Measurements from ENCODE around the gene IGF1. TPM values are rescaled to one million over a fixed set of nuclear protein-coding genes. Genes with fewer than 3 reads are reported as not detected.

IGF1 gene
- total and polyA plus RNA-seq, 9 of the 15 experiments (the other 6 are each of a cell fraction or from before 2014, with no cell fraction given) = 3.7 to 13.9 (median 4.5) TPM

- no peak for FAIRE-seq
- BruUV-seq (replicated peaks) = no TSS peak
- Histone ChIP-seq H3K9ac (ENCODE audit: insufficient read depth in 1 of 2, low read depth in 2 of 2, low read length in 2 of 2) (no peak overlapping the region), H4K20me1 (replicated peaks; ENCODE audit: control insufficient read depth, insufficient read depth, low read length) (no peaks in the 10 kb centered on the region), H3K4me1 (replicated peaks in 1 of 2; ENCODE audit: control insufficient read depth in 2 of 2, insufficient read depth in 2 of 2, low read length in 2 of 2) (peaks cover 3 to 64% of the 10 kb centered on the region in 2 experiments; a peak in 4 of 5 replicates), H2AFZ (ENCODE audit: low read depth, low read length) (peak overlapping the region; percentile 7; the same call in 1 of the 2 replicates), H3K36me3 (ENCODE audit: control insufficient read depth, insufficient read depth, low read length) (no peaks in the 10 kb centered on the region), H3K79me2 (ENCODE audit: control insufficient read depth, insufficient read depth, low read length) (no peaks in the 10 kb centered on the region), H3K9me3 (replicated peaks; ENCODE audit: control insufficient read depth, insufficient read depth, low read depth, low read length) (no peaks in the 10 kb centered on the region), H3K4me2 (ENCODE audit: insufficient read depth, low read length) (no peak overlapping the region), H3K27me3 (ENCODE audit: control insufficient read depth in 2 of 2, insufficient read depth in 2 of 2, low read length in 2 of 2) (no peaks in the 10 kb centered on the region), H3K27ac (ENCODE audit: extremely low read depth, low read depth, low read length) (peak overlapping the region; percentile 37; the same call in 1 of the 3 replicates), H3K4me3 (no peak overlapping the region), H3K9me1 (ENCODE audit: control insufficient read depth, insufficient read depth, low read length) (no peaks in the 10 kb centered on the region)
- POLR2A ChIA-PET = no interaction called here
- intact Hi-C loops (cut with micrococcal nuclease) = no loop called here
- ATAC-seq = no peak
- DNase-seq (ENCODE audit: extremely low read depth in 1 of 4, low spot score in 3 of 4) = no peak
- TF ChIP-seq ATF3 (IDR thresholded peaks at IDR 0.05) (peak; percentile 84), ATF3 (CRISPR knock-in tag; conservative IDR thresholded peaks at IDR 0.05) (no peak), CREB3 (tag; conservative IDR thresholded peaks at IDR 0.05; ENCODE audit: low read depth) (no peak), RBFOX2 (IDR thresholded peaks at IDR 0.05; ENCODE audit: low read depth, low read length) (no peak), CTCF (IDR thresholded peaks at IDR 0.05 in 2 of 3, conservative IDR thresholded peaks at IDR 0.05 in 1 of 3; ENCODE audit: insufficient read depth in 2 of 3, low read depth in 1 of 3, low read length in 3 of 3) (no peak), NR0B1 (IDR thresholded peaks at IDR 0.05; ENCODE audit: partially characterized antibody) (no peak), RB1 (IDR thresholded peaks at IDR 0.05; ENCODE audit: low read depth) (no peak), ATF7 (IDR thresholded peaks at IDR 0.05) (peak; percentile 39; the same call in 1 of the 2 replicates), SOX6 (IDR thresholded peaks at IDR 0.05) (no peak), POLR3A (IDR thresholded peaks at IDR 0.05; ENCODE audit: borderline replicate concordance, extremely low read depth, insufficient read depth, insufficient read length) (no peak), RBM39 (optimal IDR thresholded peaks at IDR 0.05; ENCODE audit: low read depth, low read length) (no peak), ARNT (IDR thresholded peaks at IDR 0.05) (no peak), MEF2A (IDR thresholded peaks at IDR 0.05; ENCODE audit: control insufficient read depth, low read depth, low read length) (peak; percentile 73; the same call in 1 of the 2 replicates)
- in situ Hi-C loops (cut with MboI) = no loop called here
- 57% methylated on average over 1 of the region's 1 CpG for WGBS (ENCODE audit: insufficient coverage, low coverage, missing lambda C conversion rate)
- CTCF ChIA-PET (ENCODE audit: low intra/inter-chr PET ratio) = no interaction called here
Observed at GRCh38 chr12:102433304-102433703, 47.1 kb downstream of the IGF1 start.

Measured in K562 (cell line).